Gastrocnemius medialis (tissue), 4 donors: Measurements from ENCODE around the gene THBD. TPM values are rescaled to one million over a fixed set of nuclear protein-coding genes. Genes with fewer than 3 reads are reported as not detected.

Experiments
- ATAC-seq, 2 donors: fragments of 150-250 bp; one replicate each; pipeline ENCODE4 v1.9.1; 2016
- DNase-seq, 2 donors: peaks; one replicate each; pipeline ENCODE4 v3.0.0-alpha.2; 2019
- H3K27ac ChIP-seq, 4 donors: fragments of 200-600 bp; sonication (generic); 1 replicate in 1 of 4; 2 replicates in 3 of 4; pipeline ENCODE4 v1.5.1; 2016 to 2018; ENCODE audit warnings: mild to moderate bottlenecking in 2 of 4, moderate library complexity in 1 of 4
- H3K27me3 ChIP-seq, 3 donors: fragments of 200-600 bp; sonication (generic) in 2 of 3; 1 replicate in 1 of 3; 2 replicates in 2 of 3; pipeline versions ENCODE4 v1.5.1 to v1.6.0; 2016 to 2019; ENCODE audit warnings: mild to moderate bottlenecking in 1 of 3, moderate library complexity in 1 of 3
- H3K36me3 ChIP-seq, 2 donors: fragments of 200-600 bp; sonication (generic) in 1 of 2; one replicate each; pipeline ENCODE4 v1.5.1; 2017 to 2018
- H3K4me1 ChIP-seq, 2 donors: fragments of 200-600 bp; sonication (generic) in 1 of 2; one replicate each; pipeline ENCODE4 v1.5.1; 2016 to 2017; ENCODE audit warnings: mild to moderate bottlenecking in 2 of 2
- H3K4me3 ChIP-seq, 4 donors: fragments of 200-600 bp; sonication (generic) in 3 of 4; 1 replicate in 1 of 4; 2 replicates in 3 of 4; pipeline ENCODE4 v1.5.1; 2016 to 2019; ENCODE audit warnings: mild to moderate bottlenecking in 2 of 4
- H3K9me3 ChIP-seq, 3 donors: fragments of 200-600 bp; sonication (generic) in 2 of 3; 1 replicate in 1 of 3; 2 replicates in 2 of 3; pipeline ENCODE4 v1.5.1; 2016 to 2019
- POLR2A ChIP-seq, 2 donors: fragments of 450-650 bp; IDR thresholded peaks; one replicate each; pipeline ENCODE4 v1.6.1; 2017; ENCODE audit warnings: antibody characterized with exemption in 2 of 2, mild to moderate bottlenecking in 2 of 2, moderate library complexity in 2 of 2
- in situ Hi-C, 4 donors: fragments of 200-750 bp; cut with MboI; loops; one replicate each; pipeline versions ENCODE4 v1.15.0 to v1.8.0; 2017; ENCODE audit warnings: low sequenced_read_pairs in 4 of 4
- intact Hi-C: fragments of 100-400 bp; cut with DNase I; formaldehyde crosslinking; loops from one replicate; pipeline ENCODE4 v1.15.1; 2023; ENCODE audit warnings: low total_unique reads
- total RNA-seq, 4 donors: library from RNA; depleted of rRNA; stranded (reverse); fragments of >200 nt; gene quantifications; one replicate each; pipeline versions ENCODE4 v1.1.0 to v1.2.3, GENCODE V29; 2016
- TF ChIP-seq, protein P1 (sequence below), 5 experiments: fragments of 450-650 bp in 3 of 5; fragments of 200-600 bp in 2 of 5; sonication (generic) in 2 of 5; IDR thresholded peaks in 4 of 5; conservative IDR thresholded peaks in 1 of 5; 1 replicate in 4 of 5; 2 replicates in 1 of 5; pipeline ENCODE4 v1.5.1; 2016 to 2019; ENCODE audit warnings: antibody characterized with exemption in 5 of 5, mild to moderate bottlenecking in 3 of 5, moderate library complexity in 3 of 5

THBD gene
- total RNA-seq, 4 donors from 2014 or later, result 9.0 to 25.7 (median 17.5) TPM

DNA sequence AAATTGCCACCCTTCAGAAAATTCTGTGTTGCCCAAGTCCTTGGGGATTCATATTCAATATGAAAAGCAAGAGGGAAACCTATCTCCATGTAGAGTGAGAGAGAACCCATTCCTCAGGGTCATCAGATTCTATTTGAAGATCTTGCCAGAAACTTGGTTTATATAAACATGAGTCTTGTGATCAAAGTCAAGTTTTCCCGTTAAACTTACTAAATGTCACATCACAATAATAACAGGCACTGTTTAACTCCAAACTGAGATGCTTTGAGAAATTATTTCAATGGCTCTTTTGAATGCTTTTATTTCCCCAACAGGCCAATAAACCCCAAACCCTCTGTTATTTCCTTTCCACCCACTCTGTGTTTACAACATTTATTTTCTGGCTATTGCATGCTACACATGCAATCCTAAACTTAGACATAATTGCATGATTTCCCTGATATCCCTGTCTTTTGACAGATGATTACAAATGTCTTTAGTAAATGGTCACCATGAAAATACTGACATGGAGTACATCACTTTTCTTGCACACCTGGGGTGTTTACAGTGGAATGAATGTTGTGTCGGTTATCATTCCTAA is 45.5 kb downstream of the THBD start:
- intact Hi-C loops, result loop anchor here (10.0 kb wide), 1 partner anchor 59 kb away; no protein-coding TSS in a partner anchor
- no peaks in the 10 kb centered on the region for H3K36me3 ChIP-seq

DNA sequence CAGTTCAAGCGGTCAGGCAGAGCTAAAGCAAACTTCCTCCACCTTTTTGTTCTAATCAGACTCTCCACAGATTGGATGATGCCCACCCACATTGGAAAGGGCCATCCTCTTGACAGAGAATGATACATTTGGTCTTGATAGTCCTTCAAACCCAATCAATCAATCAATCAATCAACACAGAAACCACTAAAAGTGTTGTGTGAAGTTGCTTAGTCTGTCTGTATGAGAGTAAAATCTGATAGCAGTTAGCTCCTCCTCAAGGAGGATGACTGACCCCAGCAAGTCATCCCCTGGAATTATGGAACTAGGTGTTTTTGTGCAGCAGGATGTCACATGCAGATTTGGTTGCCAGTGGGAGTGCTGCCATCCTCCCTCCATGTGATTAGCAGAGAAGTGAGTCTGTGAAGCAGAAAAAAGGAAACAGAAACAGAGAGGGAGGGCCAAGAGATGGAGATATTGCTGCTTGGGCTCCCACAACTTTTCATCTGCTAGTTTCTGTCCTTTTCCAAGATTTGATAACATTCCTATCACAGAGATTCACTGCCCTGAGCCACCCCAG is 46.3 kb downstream of the THBD start:
- Histone ChIP-seq H3K27me3 (no peaks in the 10 kb centered on the region), H3K4me3 (no peak overlapping the region), H3K27ac (no peak overlapping the region), H3K4me1 (no peaks in the 10 kb centered on the region), H3K36me3 (no peaks in the 10 kb centered on the region), H3K9me3 (no peaks in the 10 kb centered on the region)
- TF ChIP-seq, protein P1, sequence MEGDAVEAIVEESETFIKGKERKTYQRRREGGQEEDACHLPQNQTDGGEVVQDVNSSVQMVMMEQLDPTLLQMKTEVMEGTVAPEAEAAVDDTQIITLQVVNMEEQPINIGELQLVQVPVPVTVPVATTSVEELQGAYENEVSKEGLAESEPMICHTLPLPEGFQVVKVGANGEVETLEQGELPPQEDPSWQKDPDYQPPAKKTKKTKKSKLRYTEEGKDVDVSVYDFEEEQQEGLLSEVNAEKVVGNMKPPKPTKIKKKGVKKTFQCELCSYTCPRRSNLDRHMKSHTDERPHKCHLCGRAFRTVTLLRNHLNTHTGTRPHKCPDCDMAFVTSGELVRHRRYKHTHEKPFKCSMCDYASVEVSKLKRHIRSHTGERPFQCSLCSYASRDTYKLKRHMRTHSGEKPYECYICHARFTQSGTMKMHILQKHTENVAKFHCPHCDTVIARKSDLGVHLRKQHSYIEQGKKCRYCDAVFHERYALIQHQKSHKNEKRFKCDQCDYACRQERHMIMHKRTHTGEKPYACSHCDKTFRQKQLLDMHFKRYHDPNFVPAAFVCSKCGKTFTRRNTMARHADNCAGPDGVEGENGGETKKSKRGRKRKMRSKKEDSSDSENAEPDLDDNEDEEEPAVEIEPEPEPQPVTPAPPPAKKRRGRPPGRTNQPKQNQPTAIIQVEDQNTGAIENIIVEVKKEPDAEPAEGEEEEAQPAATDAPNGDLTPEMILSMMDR (IDR thresholded peaks at IDR 0.05 in 4 of 5, conservative IDR thresholded peaks at IDR 0.05 in 1 of 5), result no peak
- TF ChIP-seq POLR2A (IDR thresholded peaks at IDR 0.05), result no peak
- intact Hi-C loops (loop anchor here (10.0 kb wide), 1 partner anchor 58 kb away; no protein-coding TSS in a partner anchor), in situ Hi-C loops (loop anchor here in 1 of 4 donors (25.0 kb wide), 1 partner anchor 91 kb away; no protein-coding TSS in a partner anchor)
- no peak for DNase-seq
- ATAC-seq, result no peak

More for the DNA sequence above, 45.5 kb downstream of the THBD start:
- H3K9me3 ChIP-seq, result no peaks in the 10 kb centered on the region
- DNase-seq (no peak), ATAC-seq (no peak)
- no peak overlapping the region for H3K4me3 ChIP-seq
- in situ Hi-C loops, result loop anchor here in 1 of 4 donors (25.0 kb wide), 1 partner anchor 92 kb away; no protein-coding TSS in a partner anchor
- H3K4me1 ChIP-seq, result no peaks in the 10 kb centered on the region
- H3K27ac ChIP-seq, result no peak overlapping the region
- TF ChIP-seq, protein P1 (IDR thresholded peaks at IDR 0.05 in 4 of 5, conservative IDR thresholded peaks at IDR 0.05 in 1 of 5), result no peak
- no peak for TF ChIP-seq POLR2A (IDR thresholded peaks at IDR 0.05)
- H3K27me3 ChIP-seq, result no peaks in the 10 kb centered on the region

DNA sequence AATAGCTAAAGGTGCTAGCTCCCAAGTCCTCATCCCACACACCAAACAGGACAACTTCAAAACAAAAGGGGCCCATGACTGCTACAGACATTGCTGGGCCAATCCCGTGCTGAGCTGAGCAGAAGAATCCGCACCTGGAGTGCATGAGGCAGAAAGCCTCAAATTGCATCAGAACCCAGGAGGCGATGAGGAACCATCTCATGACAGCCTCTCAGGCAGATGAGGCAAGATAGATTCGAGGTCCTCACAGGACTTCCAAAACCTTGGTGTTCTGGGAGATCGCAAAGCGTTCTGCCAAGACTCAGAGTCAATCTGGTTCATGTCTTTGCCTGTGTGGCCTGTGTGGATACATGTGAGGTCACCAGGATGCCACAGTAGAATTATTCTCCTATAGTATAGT is 47.2 kb downstream of the THBD start:
- Histone ChIP-seq H3K27ac (no peak overlapping the region), H3K9me3 (no peaks in the 10 kb centered on the region), H3K4me1 (no peaks in the 10 kb centered on the region), H3K36me3 (no peaks in the 10 kb centered on the region), H3K4me3 (no peak overlapping the region), H3K27me3 (no peaks in the 10 kb centered on the region)
- DNase-seq (no peak), ATAC-seq (no peak)
- in situ Hi-C loops (loop anchor here in 1 of 4 donors (25.0 kb wide), 1 partner anchor 90 kb away; no protein-coding TSS in a partner anchor), intact Hi-C loops (loop anchor here (10.0 kb wide), 1 partner anchor 57 kb away; no protein-coding TSS in a partner anchor)
- no peak for TF ChIP-seq POLR2A (IDR thresholded peaks at IDR 0.05)
- TF ChIP-seq, protein P1 (IDR thresholded peaks at IDR 0.05 in 4 of 5, conservative IDR thresholded peaks at IDR 0.05 in 1 of 5), result no peak

DNA sequence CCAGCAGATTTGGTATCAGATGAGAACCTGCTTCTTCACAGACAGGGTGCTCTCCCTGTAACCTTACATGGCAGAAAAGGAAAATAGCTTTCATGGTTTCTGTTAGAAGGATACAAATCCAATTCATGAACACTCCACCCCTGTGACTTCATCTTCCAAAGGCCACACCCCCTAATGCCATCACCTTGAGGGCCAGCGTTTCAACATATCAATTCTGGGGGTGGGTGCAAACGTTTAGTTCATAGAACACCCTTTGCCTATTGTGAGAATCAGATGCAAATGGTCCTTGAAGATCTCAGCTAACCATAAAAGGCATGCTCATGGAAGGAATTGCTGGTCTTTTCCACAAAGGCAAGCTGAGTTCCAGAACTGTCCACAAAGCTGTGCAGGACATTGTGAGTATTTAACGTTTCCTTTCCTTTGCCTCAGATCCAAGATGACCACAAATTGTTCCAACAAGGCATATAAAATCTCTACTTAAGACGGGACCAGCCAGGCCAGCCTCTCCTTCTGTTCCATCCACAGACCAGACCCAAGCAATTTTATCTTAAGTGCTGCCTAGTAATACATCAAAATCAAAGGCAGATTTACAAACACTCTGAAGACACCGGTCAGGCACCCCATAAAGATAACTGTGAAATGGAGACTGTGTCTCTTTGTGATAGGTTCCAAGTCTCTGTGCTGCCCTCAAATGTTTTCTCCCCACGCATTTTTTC is 49.1 kb downstream of the THBD start:
- H3K27me3 ChIP-seq, result no peaks in the 10 kb centered on the region
- intact Hi-C loops, result loop anchor here (10.0 kb wide), 1 partner anchor 56 kb away; no protein-coding TSS in a partner anchor
- no peak overlapping the region for H3K27ac ChIP-seq
- no peaks in the 10 kb centered on the region for H3K4me1 ChIP-seq
- H3K9me3 ChIP-seq, result no peaks in the 10 kb centered on the region
- no peak for ATAC-seq
- TF ChIP-seq, protein P1 (IDR thresholded peaks at IDR 0.05 in 4 of 5, conservative IDR thresholded peaks at IDR 0.05 in 1 of 5), result no peak
- TF ChIP-seq POLR2A (IDR thresholded peaks at IDR 0.05), result no peak
- no peak overlapping the region for H3K4me3 ChIP-seq
- H3K36me3 ChIP-seq, result no peaks in the 10 kb centered on the region
- DNase-seq, result no peak
- in situ Hi-C loops, result loop anchor here in 1 of 4 donors (25.0 kb wide), 1 partner anchor 88 kb away; no protein-coding TSS in a partner anchor
